IMR-90 (cell line): ENCODE measurements around the gene C16orf90. TPM values are rescaled to one million over a fixed set of nuclear protein-coding genes. Genes with fewer than 3 reads are reported as not detected.

Source experiments
- ATAC-seq: fragments of 200-7000 bp; cut with Tn5 transposase; 2 replicates; pipeline ENCODE4 v1.9.1; 2020; ENCODE audit warnings: low read depth, mild to moderate bottlenecking, moderate library complexity
- BruUV-seq: library from RNA; stranded (reverse); fragments of 400-500 nt; replicated peaks from 2 replicates; lab custom pipeline; 2021; lab: Mats Ljungman, UMichigan
- CTCF ChIA-PET: fragments of 300-600 bp; formaldehyde crosslinking; extraction: SDS; loops from one replicate; lab custom pipeline; 2021; ENCODE audit warnings: antibody characterized with exemption; lab: Yijun Ruan, JAX
- POLR2A ChIA-PET: fragments of 300-600 bp; sonication (Branson Sonifier 250); formaldehyde crosslinking; loops from one replicate; lab custom pipeline; 2022; ENCODE audit warnings: antibody characterized with exemption; ENCODE audit not compliant: unreplicated experiment; lab: Charles Lee
- DNase-seq: peaks from one replicate; pipeline ENCODE4 v3.0.0; 2013
- H2AFZ ChIP-seq: replicated peaks from 2 replicates; pipeline ENCODE3; 2013; ENCODE audit warnings: low read length, mild to moderate bottlenecking; ENCODE audit not compliant: poor library complexity
- H2AK5ac ChIP-seq: 2 replicates; pipeline ENCODE4 v1.6.1; 2013; ENCODE audit warnings: low read depth, low read length, inconsistent platforms
- H2AK9ac ChIP-seq: replicated peaks from 2 replicates; pipeline ENCODE3; 2013; ENCODE audit warnings: mild to moderate bottlenecking, low read depth, low read length, moderate library complexity; ENCODE audit not compliant: poor library complexity
- H2BK120ac ChIP-seq: 2 replicates; pipeline ENCODE4 v1.6.1; 2013; ENCODE audit warnings: low read depth, low read length, inconsistent platforms
- H2BK15ac ChIP-seq: 3 replicates; pipeline ENCODE4 v1.6.1; 2013; ENCODE audit warnings: low read depth, low read length, inconsistent platforms
- H2BK20ac ChIP-seq: 2 replicates; pipeline ENCODE4 v1.6.1; 2013; ENCODE audit warnings: low read depth, mild to moderate bottlenecking, inconsistent platforms, low read length, moderate library complexity
- H2BK5ac ChIP-seq: 2 replicates; pipeline ENCODE4 v1.6.1; 2013; ENCODE audit warnings: mild to moderate bottlenecking, low read depth, low read length, inconsistent platforms; ENCODE audit not compliant: poor library complexity, severe bottlenecking
- H3K14ac ChIP-seq: replicated peaks from 2 replicates; pipeline ENCODE4 v1.6.1; 2013; ENCODE audit warnings: low read depth, low read length, inconsistent platforms
- H3K18ac ChIP-seq: 2 replicates; pipeline ENCODE4 v1.6.1; 2013; ENCODE audit warnings: low read depth, low read length, control low read depth
- H3K23ac ChIP-seq: 2 replicates; pipeline ENCODE4 v1.6.1; 2013; ENCODE audit warnings: low read depth, low read length, inconsistent platforms
- H3K27ac ChIP-seq: 2 replicates; pipeline ENCODE4 v1.5.1; 2013; ENCODE audit warnings: mild to moderate bottlenecking, control low read depth, low read length; ENCODE audit not compliant: insufficient read depth
- H3K27me3 ChIP-seq: 2 replicates; pipeline ENCODE4 v1.6.1; 2013; ENCODE audit warnings: low read length; ENCODE audit not compliant: control insufficient read depth, insufficient read depth
- H3K36me3 ChIP-seq: 2 replicates; pipeline ENCODE4 v1.6.1; 2013; ENCODE audit warnings: low read length, mixed read lengths; ENCODE audit not compliant: control insufficient read depth, insufficient read depth
- H3K4ac ChIP-seq: 2 replicates; pipeline ENCODE4 v1.6.1; 2013; ENCODE audit warnings: low read depth, low read length, inconsistent platforms
- H3K4me1 ChIP-seq: 2 replicates; pipeline ENCODE4 v1.6.1; 2013; ENCODE audit warnings: low read length, mixed read lengths; ENCODE audit not compliant: control insufficient read depth, insufficient read depth
- H3K4me2 ChIP-seq: 2 replicates; pipeline ENCODE4 v1.6.1; 2013; ENCODE audit warnings: low read depth, mild to moderate bottlenecking, control low read depth, low read length, moderate library complexity
- H3K4me3 ChIP-seq: 2 replicates; pipeline ENCODE4 v1.5.1; 2013; ENCODE audit warnings: low read depth, mild to moderate bottlenecking, control low read depth, low read length, moderate library complexity; ENCODE audit not compliant: insufficient read depth
- H3K56ac ChIP-seq: 2 replicates; pipeline ENCODE4 v1.6.1; 2013; ENCODE audit warnings: low read length, inconsistent platforms; ENCODE audit not compliant: insufficient read depth; ENCODE audit errors: extremely low read depth
- H3K79me1 ChIP-seq, 2 experiments: 2 replicates each; pipeline ENCODE4 v1.6.1; 2013; ENCODE audit warnings: low read length in 2 of 2, inconsistent platforms in 1 of 2, low read depth in 1 of 2
- H3K9ac ChIP-seq: 2 replicates; pipeline ENCODE4 v1.6.1; 2013; ENCODE audit warnings: low read depth, low read length, control low read depth
- H3K9me1 ChIP-seq: 2 replicates; pipeline ENCODE4 v1.6.1; 2013; ENCODE audit warnings: low read length, inconsistent platforms; ENCODE audit not compliant: insufficient read depth
- H3K9me3 ChIP-seq: 2 replicates; pipeline ENCODE4 v1.6.1; 2013; ENCODE audit warnings: low read length; ENCODE audit not compliant: control insufficient read depth, insufficient read depth
- H4K20me1 ChIP-seq: 2 replicates; pipeline ENCODE4 v1.6.1; 2013; ENCODE audit warnings: low read length, inconsistent platforms; ENCODE audit not compliant: insufficient read depth
- H4K5ac ChIP-seq: 2 replicates; pipeline ENCODE4 v1.6.1; 2013; ENCODE audit warnings: mild to moderate bottlenecking, low read depth, low read length, control low read depth
- H4K8ac ChIP-seq, 2 experiments: 2 replicates each; pipeline ENCODE4 v1.6.1; 2013; ENCODE audit warnings: low read depth in 2 of 2, low read length in 2 of 2, control low read depth in 1 of 2, inconsistent platforms in 1 of 2
- H4K91ac ChIP-seq: 2 replicates; pipeline ENCODE4 v1.6.1; 2013; ENCODE audit warnings: low read depth, low read length, inconsistent platforms; ENCODE audit not compliant: insufficient read depth
- BHLHE40 ChIP-seq: fragments of 150-350 bp; IDR thresholded peaks from 2 replicates; pipeline ENCODE4 v1.6.1; 2016; ENCODE audit warnings: mild to moderate bottlenecking, low read depth, low read length
- CEBPB ChIP-seq: IDR thresholded peaks from 2 replicates; pipeline ENCODE4 v1.6.1; 2012; ENCODE audit warnings: low read depth, low read length, improper control_type of control experiment
- CHD1 ChIP-seq: IDR thresholded peaks from 2 replicates; pipeline ENCODE4 v1.6.1; 2012; ENCODE audit warnings: low read depth, low read length, improper control_type of control experiment
- CTCF ChIP-seq: conservative IDR thresholded peaks from 2 replicates; pipeline ENCODE4 v1.5.1; 2012; ENCODE audit warnings: mild to moderate bottlenecking, low read depth, low read length, improper control_type of control experiment
- ELK1 ChIP-seq: fragments of 150-350 bp; IDR thresholded peaks from 2 replicates; pipeline ENCODE4 v1.6.1; 2016; ENCODE audit warnings: low read depth, mild to moderate bottlenecking, low read length, moderate library complexity, borderline replicate concordance
- FOS ChIP-seq: fragments of 150-350 bp; IDR thresholded peaks from 2 replicates; pipeline ENCODE4 v1.6.1; 2016; ENCODE audit warnings: low read depth, low read length
- MAFK ChIP-seq: IDR thresholded peaks from 2 replicates; pipeline ENCODE4 v1.6.1; 2012; ENCODE audit warnings: low read depth, low read length, improper control_type of control experiment
- MAZ ChIP-seq: IDR thresholded peaks from 2 replicates; pipeline ENCODE4 v1.6.1; 2012; ENCODE audit warnings: low read depth, mild to moderate bottlenecking, low read length, improper control_type of control experiment, moderate library complexity, borderline replicate concordance
- MXI1 ChIP-seq: IDR thresholded peaks from 2 replicates; pipeline ENCODE4 v1.6.1; 2012; ENCODE audit warnings: low read depth, mild to moderate bottlenecking, low read length, moderate library complexity, borderline replicate concordance
- NFE2L2 ChIP-seq: fragments of 150-350 bp; IDR thresholded peaks from 2 replicates; pipeline ENCODE4 v1.6.1; 2016; ENCODE audit warnings: low read depth, mild to moderate bottlenecking, low read length
- POLR2A ChIP-seq: IDR thresholded peaks from 2 replicates; pipeline ENCODE4 v1.6.1; 2012; ENCODE audit warnings: mild to moderate bottlenecking, low read depth, low read length
- RCOR1 ChIP-seq: IDR thresholded peaks from 2 replicates; pipeline ENCODE4 v1.6.1; 2012; ENCODE audit warnings: mild to moderate bottlenecking, low read length, improper control_type of control experiment; ENCODE audit not compliant: insufficient replicate concordance
- RFX5 ChIP-seq: IDR thresholded peaks from 2 replicates; pipeline ENCODE4 v1.8.0; 2012; ENCODE audit warnings: low read depth, mild to moderate bottlenecking, low read length, moderate library complexity
- SMC3 ChIP-seq: fragments of 150-350 bp; IDR thresholded peaks from 2 replicates; pipeline ENCODE4 v1.6.1; 2016; ENCODE audit warnings: low read depth, mild to moderate bottlenecking, antibody characterized with exemption, low read length, moderate library complexity
- USF2 ChIP-seq: fragments of 150-350 bp; IDR thresholded peaks from 2 replicates; pipeline ENCODE4 v1.6.1; 2017; ENCODE audit warnings: mild to moderate bottlenecking, antibody characterized with exemption, low read length, low read depth
- WGBS, 2 experiments: methylation state at CpG; one replicate each; pipeline versions ENCODE4 v1.1.5 to v1.1.7; 2013; ENCODE audit warnings: missing lambda C conversion rate in 2 of 2; ENCODE audit not compliant: insufficient read length in 1 of 2; ENCODE audit errors: extremely low coverage in 2 of 2; 5-methylcytosine and 5-hydroxymethylcytosine counted together
- dilution Hi-C: fragments of 300-500 bp; cut with HindIII; formaldehyde crosslinking; loops from one replicate; pipeline ENCODE4 v1.14.3; 2018; ENCODE audit warnings: low sequenced_read_pairs; ENCODE audit not compliant: unreplicated experiment
- in situ Hi-C: fragments of 300-500 bp; cut with MboI; formaldehyde crosslinking; loops from 3 replicates; pipeline ENCODE4 v1.14.3; 2019; ENCODE audit warnings: low sequenced_read_pairs, inconsistent platforms, mixed read lengths
- intact Hi-C: fragments of 100-400 bp; cut with micrococcal nuclease; formaldehyde crosslinking; loops from 2 replicates; pipeline ENCODE4 v1.10.0; 2022
- polyA plus RNA-seq, 3 experiments: library from polyadenylated mRNA; depleted of rRNA; stranded (reverse); fragments of >200 nt; gene quantifications; 2 replicates each; pipeline ENCODE4 v1.2.3, GENCODE V29; 2012; ENCODE audit warnings: low replicate concordance in 1 of 3
- total RNA-seq: library from RNA; depleted of rRNA; stranded (reverse); fragments of >200 nt; gene quantifications from 2 replicates; pipeline ENCODE4 v1.2.3, GENCODE V29; 2012

C16orf90 gene
- total and polyA plus RNA-seq, 2 of the 4 experiments (the other 2 are of a cell fraction), result not detected

- in situ Hi-C loops, result no loop called here
- Histone ChIP-seq H2BK120ac (no peak overlapping the region), H2AK5ac (no peak overlapping the region), H2BK20ac (no peak overlapping the region), H3K4ac (no peak overlapping the region), H4K91ac (no peak overlapping the region), H3K23ac (no peak overlapping the region), H3K79me1 (peaks cover 15 to 74% of the 10 kb centered on the region in 2 experiments), H2AFZ (no peak overlapping the region), H3K9me1 (peaks cover 17% of the 10 kb centered on the region), H3K9ac (no peak overlapping the region), H2BK5ac (no peak overlapping the region), H3K27ac (no peak overlapping the region), H3K9me3 (no peaks in the 10 kb centered on the region), H3K36me3 (peaks cover 39% of the 10 kb centered on the region), H2BK15ac (no peak overlapping the region), H3K56ac (no peak overlapping the region), H4K8ac (no peak overlapping the region), H2AK9ac (no peak overlapping the region), H3K4me2 (no peak overlapping the region), H3K4me3 (no peak overlapping the region), H4K5ac (no peak overlapping the region), H3K27me3 (no peaks in the 10 kb centered on the region), H4K20me1 (peaks cover 51% of the 10 kb centered on the region), H3K14ac (no peak overlapping the region), H3K4me1 (no peaks in the 10 kb centered on the region), H3K18ac (no peak overlapping the region)
- no TSS peak for BruUV-seq
- TF ChIP-seq SMC3 (no peak), MXI1 (no peak), CTCF (no peak), CHD1 (no peak), FOS (no peak), POLR2A (no peak), ELK1 (no peak), RCOR1 (no peak), MAFK (no peak), CEBPB (no peak), RFX5 (no peak), MAZ (no peak), USF2 (no peak), NFE2L2 (no peak), BHLHE40 (no peak)
- POLR2A ChIA-PET, result no interaction called here
- 78% methylated on average over 2 of the region's 11 CpGs; no CpG with 5 or more reads in 1 of the 2 experiments for whole genome bisulfite sequencing, 2 experiments
- ATAC-seq (no peak), DNase-seq (no peak)
- intact Hi-C loops, result no loop called here
- CTCF ChIA-PET, result no interaction called here
- dilution Hi-C loops, result no loop called here
Observed at GRCh38 chr16:3478242-3478925, 16.9 kb downstream of the C16orf90 start.
